GM06990 (cell line): ENCODE measurements around the gene CDH2.

Experiments
- DNase-seq: peaks from one replicate; pipeline ENCODE4 v3.0.0-alpha.2; 2011; ENCODE audit not compliant: insufficient read length; ENCODE audit errors: extremely low read depth
- H3K27me3 ChIP-seq: replicated peaks from 2 replicates; pipeline ENCODE4 v1.6.0; 2011; ENCODE audit warnings: low read length; ENCODE audit not compliant: control insufficient read depth, insufficient read depth
- H3K36me3 ChIP-seq: 2 replicates; pipeline ENCODE4 v1.5.1; 2011; ENCODE audit warnings: low read length; ENCODE audit not compliant: control insufficient read depth, insufficient read depth
- H3K4me3 ChIP-seq: replicated peaks from 2 replicates; pipeline ENCODE4 v1.5.1; 2011; ENCODE audit warnings: low read depth, mild to moderate bottlenecking, control low read depth, low read length
- TF ChIP-seq, protein P1 (sequence below): IDR thresholded peaks from 2 replicates; pipeline ENCODE4 v1.5.1; 2011; ENCODE audit warnings: low read length, control low read depth, mild to moderate bottlenecking, inconsistent platforms; ENCODE audit not compliant: insufficient read depth, poor library complexity, severe bottlenecking

Gene CDH2

DNA sequence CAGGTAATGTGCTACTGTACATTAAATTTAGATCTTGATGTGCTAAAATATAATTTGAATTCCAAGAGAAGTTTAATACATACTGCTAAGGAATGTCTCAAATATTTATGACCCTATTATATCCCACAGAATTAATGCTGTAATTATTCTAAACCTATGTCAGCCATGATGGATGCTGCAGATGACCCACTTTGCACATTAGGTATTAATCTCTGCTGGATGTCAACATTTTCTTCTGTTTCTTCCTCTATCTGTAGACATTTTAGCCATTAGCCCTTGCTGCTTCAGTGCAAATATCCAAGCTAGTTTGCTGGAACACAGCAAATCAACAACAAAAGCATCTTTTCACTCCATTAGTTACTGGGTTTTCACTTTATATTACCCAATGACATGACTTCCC, 164.6 kb downstream of the CDH2 start:
- Histone ChIP-seq H3K27me3 (no peaks in the 10 kb centered on the region), H3K4me3 (no peak overlapping the region), H3K36me3 (no peaks in the 10 kb centered on the region)
- DNase-seq = no peak
- TF ChIP-seq, protein P1, sequence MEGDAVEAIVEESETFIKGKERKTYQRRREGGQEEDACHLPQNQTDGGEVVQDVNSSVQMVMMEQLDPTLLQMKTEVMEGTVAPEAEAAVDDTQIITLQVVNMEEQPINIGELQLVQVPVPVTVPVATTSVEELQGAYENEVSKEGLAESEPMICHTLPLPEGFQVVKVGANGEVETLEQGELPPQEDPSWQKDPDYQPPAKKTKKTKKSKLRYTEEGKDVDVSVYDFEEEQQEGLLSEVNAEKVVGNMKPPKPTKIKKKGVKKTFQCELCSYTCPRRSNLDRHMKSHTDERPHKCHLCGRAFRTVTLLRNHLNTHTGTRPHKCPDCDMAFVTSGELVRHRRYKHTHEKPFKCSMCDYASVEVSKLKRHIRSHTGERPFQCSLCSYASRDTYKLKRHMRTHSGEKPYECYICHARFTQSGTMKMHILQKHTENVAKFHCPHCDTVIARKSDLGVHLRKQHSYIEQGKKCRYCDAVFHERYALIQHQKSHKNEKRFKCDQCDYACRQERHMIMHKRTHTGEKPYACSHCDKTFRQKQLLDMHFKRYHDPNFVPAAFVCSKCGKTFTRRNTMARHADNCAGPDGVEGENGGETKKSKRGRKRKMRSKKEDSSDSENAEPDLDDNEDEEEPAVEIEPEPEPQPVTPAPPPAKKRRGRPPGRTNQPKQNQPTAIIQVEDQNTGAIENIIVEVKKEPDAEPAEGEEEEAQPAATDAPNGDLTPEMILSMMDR = no peak

DNA sequence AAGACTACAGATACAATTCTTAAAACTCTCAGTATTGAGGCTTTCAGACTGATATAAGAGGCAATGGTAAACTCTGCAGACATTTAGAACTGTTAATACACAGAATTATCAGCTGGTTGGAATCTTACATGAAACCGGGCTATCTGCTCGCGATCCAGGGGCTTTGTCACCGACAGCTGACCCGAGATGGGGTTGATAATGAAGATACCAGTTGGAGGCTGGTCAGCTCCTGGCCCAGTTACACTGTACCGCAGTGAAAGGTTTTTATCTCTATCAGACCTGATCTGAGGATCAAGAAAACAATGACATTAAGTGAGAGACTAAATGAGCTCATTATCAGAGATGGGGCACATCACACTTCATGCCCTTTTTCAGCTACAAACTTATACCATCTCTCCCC, 167.3 kb downstream of the CDH2 start:
- TF ChIP-seq, protein P1 = no peak
- Histone ChIP-seq H3K27me3 (no peaks in the 10 kb centered on the region), H3K36me3 (no peaks in the 10 kb centered on the region), H3K4me3 (no peak overlapping the region)
- DNase-seq = no peak

DNA sequence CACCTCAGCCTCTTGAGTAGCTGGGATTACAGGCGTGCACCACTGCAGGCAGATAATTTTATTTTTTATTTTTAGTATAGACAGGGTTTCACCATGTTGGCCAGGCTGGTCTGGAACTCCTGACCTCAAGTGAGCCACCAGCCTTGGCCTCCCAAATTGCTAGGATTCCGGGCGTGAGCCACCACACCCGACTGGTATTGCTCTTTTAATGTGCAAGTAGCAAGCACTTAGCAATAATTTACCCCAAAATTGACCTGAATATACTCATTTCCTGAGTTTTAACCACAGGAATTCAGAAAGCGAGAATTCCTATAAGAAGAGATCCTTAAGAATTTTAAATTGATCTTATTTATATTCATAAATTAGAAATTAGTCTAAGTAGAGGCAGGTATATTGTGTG, 169.1 kb downstream of the CDH2 start:
- no peak overlapping the region for H3K4me3 ChIP-seq
- TF ChIP-seq, protein P1 = no peak
- no peaks in the 10 kb centered on the region for H3K36me3 ChIP-seq
- DNase-seq = no peak
- no peaks in the 10 kb centered on the region for H3K27me3 ChIP-seq

GRCh38 chr18:28005164-28005563, 171.8 kb downstream of the CDH2 start:
- DNase-seq = no peak
- Histone ChIP-seq H3K27me3 (no peaks in the 10 kb centered on the region), H3K4me3 (no peak overlapping the region), H3K36me3 (no peaks in the 10 kb centered on the region)
- TF ChIP-seq, protein P1 = no peak

GRCh38 chr18:28004606-28005005, 172.3 kb downstream of the CDH2 start:
- TF ChIP-seq, protein P1 = no peak
- DNase-seq = no peak

DNA sequence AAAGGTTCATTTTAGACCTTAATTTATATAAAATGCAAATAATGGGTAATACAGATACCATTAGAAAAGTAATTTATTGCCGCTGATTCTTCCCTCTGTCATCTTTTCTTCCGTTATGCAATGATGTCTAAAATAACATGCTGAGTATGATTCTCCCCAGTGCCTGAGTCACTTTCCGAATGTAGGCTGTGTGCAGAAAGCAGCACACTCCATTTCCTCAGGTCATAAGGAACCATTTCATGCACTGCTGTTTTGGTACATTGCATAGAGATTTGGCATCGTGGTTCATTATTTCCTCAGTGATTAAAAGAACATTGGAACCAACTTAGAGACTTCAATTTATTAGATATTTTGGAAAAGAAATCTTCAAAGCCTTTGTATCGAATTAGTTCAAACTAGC, 173.5 kb downstream of the CDH2 start:
- no peak for DNase-seq
- no peaks in the 10 kb centered on the region for H3K27me3 ChIP-seq
- H3K4me3 ChIP-seq = no peak overlapping the region
- TF ChIP-seq, protein P1 = no peak
- no peaks in the 10 kb centered on the region for H3K36me3 ChIP-seq

More at GRCh38 chr18:28004606-28005005, 172.3 kb downstream of the CDH2 start:
- H3K27me3 ChIP-seq = no peaks in the 10 kb centered on the region
- H3K4me3 ChIP-seq = no peak overlapping the region
- H3K36me3 ChIP-seq = no peaks in the 10 kb centered on the region
